Choroid plexus epithelial cell (primary cell): ENCODE measurements around the gene PUSL1.

Experiments
- DNase-seq: peaks from one replicate; pipeline ENCODE4 v3.0.0-alpha.2; 2010; ENCODE audit warnings: low read depth
- H3K4me3 ChIP-seq: 2 replicates; pipeline ENCODE4 v1.5.1; 2011; ENCODE audit warnings: low read depth, mild to moderate bottlenecking, control low read depth, low read length, moderate library complexity
- CTCF ChIP-seq: conservative IDR thresholded peaks from 2 replicates; pipeline ENCODE4 v1.5.1; 2011; ENCODE audit warnings: low read depth, mild to moderate bottlenecking, control low read depth, inconsistent platforms, low read length, moderate library complexity

The PUSL1 gene

GRCh38 chr1:1262758-1263157 lies 45.6 kb upstream of the PUSL1 start:
- no peak overlapping the region for H3K4me3 ChIP-seq
- no peak for DNase-seq
- no peak for TF ChIP-seq CTCF

- no peak for TF ChIP-seq CTCF
- DNase-seq = no peak
- no peak overlapping the region for H3K4me3 ChIP-seq
These were observed 44.4 kb upstream of the PUSL1 start for GRCh38 chr1:1264026-1264425.

- TF ChIP-seq CTCF = peak; percentile 75
- H3K4me3 ChIP-seq = no peak overlapping the region
- DNase-seq = peak; percentile 95
These were observed 43.5 kb upstream of the PUSL1 start for GRCh38 chr1:1264868-1265272.

- no peak overlapping the region for H3K4me3 ChIP-seq
These were observed 40.7 kb upstream of the PUSL1 start for GRCh38 chr1:1267488-1268283.

GRCh38 chr1:1268284-1268682 lies 40.1 kb upstream of the PUSL1 start:
- no peak for TF ChIP-seq CTCF
- no peak overlapping the region for H3K4me3 ChIP-seq
- no peak for DNase-seq

More at GRCh38 chr1:1267488-1268283, 40.7 kb upstream of the PUSL1 start:
- TF ChIP-seq CTCF = no peak
- no peak for DNase-seq

GRCh38 chr1:1270813-1271212 lies 37.6 kb upstream of the PUSL1 start:
- no peak overlapping the region for H3K4me3 ChIP-seq
- no peak for TF ChIP-seq CTCF

GRCh38 chr1:1272341-1273208 lies 35.8 kb upstream of the PUSL1 start:
- no peak for TF ChIP-seq CTCF
- no peak for DNase-seq
- H3K4me3 ChIP-seq = peak overlapping the region; percentile 83

More at GRCh38 chr1:1270813-1271212, 37.6 kb upstream of the PUSL1 start:
- no peak for DNase-seq
